GM19372 (cell line): ENCODE results near the gene APOL6.
"Not testable (repeated sequence)": the region's sequence is repeated elsewhere in the genome, so short reads cannot be mapped to it uniquely, and the experiment has no call there.

Experiments
- ATAC-seq: cut with Tn5 transposase; IDR thresholded peaks from one replicate; pipeline ENCODE4 v1.9.1; 2021; ENCODE audit warnings: mild to moderate bottlenecking, low read depth, moderate library complexity; ENCODE audit not compliant: unreplicated experiment

APOL6 gene

DNA sequence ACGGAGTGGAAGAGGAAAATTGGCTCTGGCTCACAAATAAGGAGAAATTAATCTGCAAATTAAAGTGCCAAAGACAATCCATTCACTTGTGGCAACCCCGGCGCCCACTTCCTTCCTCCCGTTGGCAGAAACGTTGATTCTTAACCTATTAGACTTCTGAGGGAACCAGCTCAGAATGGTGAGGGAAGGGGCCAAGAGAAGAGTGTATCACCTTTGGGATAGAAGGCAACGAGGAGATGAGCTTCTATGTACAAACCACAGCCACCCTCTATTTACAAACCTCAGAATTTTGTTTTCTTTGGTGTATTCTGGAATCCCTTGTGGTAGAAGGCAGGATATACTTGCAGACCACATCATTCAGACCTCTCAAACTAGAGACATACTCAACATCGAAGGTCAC, 32.2 kb upstream of the APOL6 start:
- no peak for ATAC-seq

DNA sequence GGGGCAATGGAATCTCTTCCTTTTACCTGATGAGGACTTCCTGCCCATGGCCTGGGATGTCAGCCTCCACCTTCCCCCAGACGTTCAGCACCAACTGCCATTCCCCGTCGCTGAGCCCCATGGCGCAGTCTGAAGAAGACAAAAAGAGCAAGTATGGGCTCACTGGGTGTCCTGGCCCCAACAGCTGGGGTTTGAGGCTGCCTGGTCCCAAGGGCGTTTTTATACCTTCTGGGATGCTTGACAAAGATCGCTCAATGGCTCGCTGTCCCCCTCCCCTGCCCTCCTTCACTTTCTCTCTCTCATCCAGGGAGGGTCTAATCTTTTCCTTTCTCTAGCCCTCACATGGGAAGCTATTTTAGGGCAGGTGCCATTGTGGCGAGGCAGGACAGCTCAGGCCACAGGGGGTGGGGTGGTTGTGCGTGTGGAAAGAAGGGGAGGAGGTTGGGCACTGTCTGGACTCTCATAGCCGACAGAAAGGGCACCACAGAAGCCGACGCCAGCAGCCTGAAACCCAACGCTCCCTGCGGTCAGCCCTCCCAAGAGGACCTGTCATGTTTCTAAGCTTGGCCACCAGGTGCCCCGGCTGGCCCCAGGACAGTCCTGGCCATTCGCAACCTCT, 31.0 kb upstream of the APOL6 start, which contains the start of gene MB:
Gene MB, minus strand, starts transcription at position 193 of the 619 bp plus-strand sequence. Its CDS starts 72 bp downstream, at position 121.
- no peak for ATAC-seq

DNA sequence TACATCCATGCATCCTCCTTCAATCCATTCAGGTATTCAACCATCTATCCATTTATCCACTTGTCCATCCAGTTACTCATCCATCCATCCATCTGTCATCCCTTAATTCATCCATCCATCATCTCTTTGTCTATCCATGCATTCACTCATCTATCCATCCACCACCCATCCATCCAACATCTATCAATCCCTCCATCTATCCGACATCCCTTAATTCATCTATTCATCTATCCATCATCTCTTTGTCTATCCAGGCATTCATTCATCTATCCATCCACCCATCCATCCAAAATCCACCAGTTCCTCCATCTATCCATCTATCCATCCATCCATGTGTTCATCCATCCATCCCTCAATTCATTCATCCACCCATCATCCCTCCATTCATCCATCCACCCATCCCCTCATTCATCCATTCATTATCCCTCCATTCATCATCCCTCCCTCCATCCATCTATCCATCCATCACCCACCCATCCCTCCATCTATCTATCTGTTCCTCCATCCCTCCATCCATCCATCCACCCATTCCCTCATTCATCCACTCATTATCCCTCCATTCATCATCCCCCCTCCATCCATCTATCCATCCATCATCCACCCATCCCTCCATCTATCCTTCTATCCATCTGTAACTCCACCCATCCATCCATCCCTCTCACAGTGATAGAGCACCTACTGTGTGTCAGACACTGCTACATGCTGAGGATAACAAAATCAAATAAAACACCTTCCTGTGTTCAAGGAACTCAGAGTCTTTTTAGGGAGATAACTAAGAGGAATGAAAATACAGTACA, 29.6 kb upstream of the APOL6 start:
- no peak for ATAC-seq

DNA sequence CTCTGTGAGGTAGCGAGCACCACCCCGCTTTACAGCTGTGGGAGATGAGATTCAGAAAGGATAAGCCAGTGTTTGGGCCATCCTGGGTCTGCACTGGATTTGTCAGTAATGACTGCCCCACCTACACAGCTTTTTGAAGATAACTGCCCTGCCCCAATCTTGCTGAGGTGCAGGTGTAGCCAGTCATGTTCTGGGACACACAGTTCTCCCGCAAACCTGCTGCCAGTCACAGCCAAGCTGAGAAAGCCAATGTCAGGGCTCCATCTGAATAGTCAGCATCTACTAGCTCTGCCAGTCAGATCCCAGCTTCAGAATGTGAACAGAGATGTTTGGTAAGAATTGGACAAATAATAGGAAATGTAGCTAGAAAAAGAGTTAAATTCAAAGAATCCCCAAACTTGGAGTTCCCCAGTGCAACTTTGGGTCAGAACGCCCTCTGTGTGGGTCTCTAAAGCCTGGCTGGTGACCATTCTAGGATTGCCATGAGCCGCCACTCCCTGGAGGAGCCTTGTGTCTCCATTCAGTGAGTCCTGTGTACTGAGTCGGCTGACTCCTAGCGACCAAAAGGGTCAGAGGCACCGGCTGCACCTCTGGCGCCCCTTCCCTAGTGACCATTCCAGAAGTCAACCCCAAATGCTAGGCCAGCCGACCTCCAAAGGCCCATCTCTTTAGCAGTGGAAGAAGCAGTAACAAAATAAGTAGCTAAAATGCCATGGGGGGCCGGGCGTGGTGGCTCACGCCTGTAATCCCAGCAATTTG, 28.7 kb upstream of the APOL6 start:
- no peak for ATAC-seq

DNA sequence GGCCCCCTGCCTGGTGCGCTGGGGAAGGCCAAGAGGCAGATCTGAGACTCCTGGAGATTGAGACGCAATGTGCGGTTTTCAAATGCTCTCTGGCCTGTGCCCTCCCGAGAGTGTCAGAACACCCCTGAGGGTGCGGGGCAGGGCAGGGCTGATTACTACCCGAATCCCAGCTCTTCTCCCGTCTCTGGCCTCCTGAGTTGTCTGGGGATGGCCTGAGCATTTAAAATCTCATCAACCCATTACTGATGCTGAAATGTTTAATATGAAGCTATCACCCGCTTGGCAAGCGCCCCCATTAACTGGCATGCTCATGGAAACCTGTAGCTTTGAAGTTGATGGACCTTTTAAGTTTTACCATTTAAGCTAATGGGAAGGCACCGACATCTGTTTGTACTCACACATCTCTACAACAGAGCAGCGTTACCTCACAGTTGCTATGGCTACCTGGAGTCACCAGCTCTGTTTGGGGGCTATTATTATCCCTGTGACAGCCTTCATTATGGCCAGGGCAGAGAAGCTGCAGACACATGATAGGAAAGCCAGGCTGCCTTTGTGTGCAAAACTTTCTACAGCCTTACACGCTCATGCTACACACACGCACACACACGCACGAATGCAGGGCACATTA, 27.5 kb upstream of the APOL6 start:
- no peak for ATAC-seq

DNA sequence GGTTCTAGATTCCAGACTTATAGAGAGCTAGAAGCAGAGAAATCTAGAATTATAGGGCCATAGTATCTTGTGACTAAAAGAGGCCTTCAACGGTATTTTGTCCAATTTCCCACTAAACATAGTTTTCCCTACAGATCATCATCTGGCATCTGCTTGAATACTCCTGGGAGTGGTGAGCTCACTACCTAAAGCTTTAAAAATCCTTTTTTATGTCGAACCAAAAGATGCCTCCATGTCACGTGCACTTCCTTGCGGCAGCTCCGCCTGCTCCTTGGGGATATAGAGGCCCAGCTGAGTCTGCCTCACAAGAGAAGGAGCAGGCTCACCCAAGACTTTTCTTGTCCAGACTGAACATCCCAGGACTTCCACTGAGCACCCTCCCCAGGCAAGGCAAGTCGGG, 26.8 kb upstream of the APOL6 start:
- no peak for ATAC-seq

DNA sequence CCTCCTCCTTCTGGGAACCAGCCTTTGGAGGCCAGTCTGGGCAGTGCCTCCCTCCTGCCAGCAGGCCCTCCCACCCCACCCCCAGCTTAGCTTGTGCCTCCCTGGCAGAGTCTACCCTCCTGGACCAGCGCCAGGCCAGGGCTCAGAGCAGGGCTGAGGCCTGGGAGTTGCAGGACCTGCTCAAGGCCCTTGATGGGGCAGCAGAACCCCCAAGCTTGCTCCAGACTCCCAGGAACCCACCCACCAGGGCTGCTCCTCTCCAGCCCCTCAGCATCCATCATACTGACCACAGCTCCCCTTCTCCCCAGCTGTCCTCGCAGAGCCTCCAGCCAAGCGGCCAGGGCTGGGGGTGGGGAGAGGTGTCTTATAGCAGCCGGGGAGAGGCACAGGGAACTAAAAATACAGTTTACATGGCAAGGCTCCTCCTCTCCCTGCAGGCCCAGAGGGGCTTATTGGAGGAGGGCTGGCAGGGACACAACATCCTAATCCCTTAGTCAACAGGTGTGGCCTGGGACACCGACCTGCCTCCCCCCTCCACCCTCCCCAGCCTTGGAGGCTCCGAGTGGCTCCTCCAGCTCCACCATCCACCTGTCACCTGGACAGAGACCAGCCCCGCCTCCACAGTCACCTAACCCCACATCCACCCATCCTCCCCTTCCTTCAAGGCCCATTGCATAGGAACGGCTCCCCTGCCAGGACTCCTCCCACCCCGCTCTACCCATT, 25.9 kb upstream of the APOL6 start:
- ATAC-seq, result no peak

DNA sequence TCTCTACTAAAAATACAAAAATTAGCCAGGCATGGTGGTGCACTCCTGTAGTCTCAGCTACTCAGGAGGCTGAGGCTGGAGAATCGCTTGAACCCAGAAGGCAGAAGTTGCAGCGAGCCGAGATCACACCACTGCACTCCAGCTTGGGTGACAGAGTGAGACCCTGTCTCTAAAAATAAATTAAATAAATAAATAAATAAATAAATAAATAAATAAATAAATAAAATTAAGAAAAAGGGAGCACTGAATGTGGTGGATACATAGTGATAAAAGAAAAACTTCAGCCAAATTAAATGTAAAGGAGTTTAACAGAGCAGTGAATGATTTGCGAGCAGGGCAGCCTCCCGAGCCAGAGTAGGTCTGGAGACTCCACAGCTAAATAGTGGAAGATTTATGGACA, 24.4 kb upstream of the APOL6 start:
- not testable (repeated sequence) for ATAC-seq

DNA sequence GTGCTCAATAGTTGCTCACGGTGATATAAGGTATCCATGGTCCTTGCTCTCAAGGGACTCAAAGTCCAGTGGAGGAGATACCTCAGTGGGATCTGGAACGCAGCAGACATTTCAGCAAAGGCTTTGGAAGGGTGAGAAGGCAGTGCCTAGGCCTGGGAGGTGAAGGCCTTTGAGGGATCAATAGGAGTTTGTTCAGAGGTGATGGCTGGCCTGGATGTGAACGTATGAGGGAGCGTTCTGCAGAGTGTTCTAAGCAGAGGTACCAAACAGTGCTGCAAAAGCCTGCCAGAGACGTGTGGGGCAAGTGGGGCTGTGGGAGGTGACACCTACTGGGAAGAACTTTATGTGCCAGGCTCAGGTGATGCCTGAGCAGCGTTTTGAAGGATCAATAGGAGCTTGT, 23.7 kb upstream of the APOL6 start:
- no peak for ATAC-seq

DNA sequence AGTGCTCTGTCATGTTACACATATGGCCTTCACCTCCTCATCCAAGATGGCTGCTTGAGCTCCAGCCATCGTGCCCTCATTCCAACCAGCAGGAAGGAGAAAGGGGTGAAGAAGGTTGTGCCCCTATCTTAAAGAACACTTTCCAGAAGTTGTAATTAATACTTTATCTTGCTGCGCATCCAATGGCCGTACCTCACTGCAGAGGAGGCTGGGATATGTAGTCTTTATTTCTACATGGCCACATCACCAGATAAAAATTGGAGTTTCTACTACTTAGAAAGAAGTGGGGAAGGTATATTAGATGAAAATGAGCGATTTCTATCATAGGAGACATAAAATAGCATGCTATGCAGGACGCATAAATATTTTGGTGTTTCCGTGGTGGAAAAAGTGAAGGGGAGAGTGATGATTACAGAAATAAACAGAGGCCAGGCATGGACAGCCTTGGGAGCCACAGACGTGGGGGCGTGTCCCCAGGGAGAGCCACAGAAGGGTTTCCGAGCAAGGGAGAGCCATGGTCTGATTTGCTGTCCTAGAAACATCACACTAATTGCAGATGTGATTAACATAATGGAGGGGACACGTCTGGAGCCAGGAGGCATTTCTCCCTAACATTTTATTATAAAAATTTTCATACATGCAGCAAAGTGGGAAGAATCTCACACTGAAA, 22.3 kb upstream of the APOL6 start:
- ATAC-seq, result no peak

DNA sequence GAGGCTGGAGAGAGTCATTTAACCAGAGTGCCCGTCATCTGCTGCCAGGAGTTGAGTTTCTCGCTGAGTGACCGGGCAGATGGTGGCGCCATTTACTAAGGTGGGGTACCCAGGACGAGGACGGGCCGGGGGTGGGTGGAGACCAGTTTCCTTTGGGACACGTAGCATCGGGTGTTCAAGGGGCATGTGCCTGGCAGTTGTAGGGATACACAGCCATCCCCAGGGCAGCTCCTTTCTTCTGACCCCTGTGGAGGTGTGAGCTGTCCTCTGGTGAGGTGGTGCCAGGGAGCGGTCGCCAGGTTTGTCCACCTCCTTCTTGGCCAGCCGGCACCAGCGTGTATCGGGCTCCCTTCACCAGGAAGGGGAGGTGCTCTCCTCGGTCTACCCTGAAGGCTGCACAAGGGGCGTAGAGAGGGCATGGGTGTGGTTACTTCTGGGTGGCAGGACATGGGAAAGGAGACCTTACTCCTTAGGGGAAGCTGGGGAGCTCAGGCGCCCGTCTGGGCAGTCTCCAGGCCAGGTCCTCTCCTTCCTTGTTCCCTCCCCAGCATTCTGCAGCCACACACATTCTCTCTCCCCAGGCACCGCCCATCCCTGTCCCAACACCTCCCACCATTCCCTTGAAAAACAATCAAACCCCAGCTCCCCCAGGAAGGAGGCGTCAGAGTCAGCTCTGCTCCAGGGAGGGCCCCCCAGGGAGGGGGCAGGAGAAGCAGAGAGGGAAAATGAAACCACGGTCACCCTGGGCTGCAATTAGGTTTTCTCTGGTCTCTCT, 20.8 kb upstream of the APOL6 start:
- ATAC-seq, result no peak

DNA sequence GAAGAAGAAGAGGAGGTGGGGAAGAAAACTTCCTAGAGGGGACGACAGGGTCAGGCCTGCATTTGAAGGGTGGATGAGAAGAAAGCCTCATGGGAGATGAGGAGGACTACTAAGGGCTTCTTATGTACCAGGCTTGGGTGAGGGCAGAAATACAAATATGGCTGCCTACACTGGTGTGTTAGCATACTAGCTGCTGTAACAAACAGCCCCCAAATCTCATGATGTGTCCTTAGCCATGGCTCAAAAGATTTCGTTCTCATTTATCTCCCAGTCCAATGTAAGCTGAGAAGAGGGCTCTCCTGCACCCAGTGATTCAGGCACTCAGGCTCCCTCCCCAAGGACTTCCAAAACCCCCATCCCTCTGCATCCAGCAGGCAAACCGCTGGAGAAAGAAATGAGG, 19.5 kb upstream of the APOL6 start:
- no peak for ATAC-seq

DNA sequence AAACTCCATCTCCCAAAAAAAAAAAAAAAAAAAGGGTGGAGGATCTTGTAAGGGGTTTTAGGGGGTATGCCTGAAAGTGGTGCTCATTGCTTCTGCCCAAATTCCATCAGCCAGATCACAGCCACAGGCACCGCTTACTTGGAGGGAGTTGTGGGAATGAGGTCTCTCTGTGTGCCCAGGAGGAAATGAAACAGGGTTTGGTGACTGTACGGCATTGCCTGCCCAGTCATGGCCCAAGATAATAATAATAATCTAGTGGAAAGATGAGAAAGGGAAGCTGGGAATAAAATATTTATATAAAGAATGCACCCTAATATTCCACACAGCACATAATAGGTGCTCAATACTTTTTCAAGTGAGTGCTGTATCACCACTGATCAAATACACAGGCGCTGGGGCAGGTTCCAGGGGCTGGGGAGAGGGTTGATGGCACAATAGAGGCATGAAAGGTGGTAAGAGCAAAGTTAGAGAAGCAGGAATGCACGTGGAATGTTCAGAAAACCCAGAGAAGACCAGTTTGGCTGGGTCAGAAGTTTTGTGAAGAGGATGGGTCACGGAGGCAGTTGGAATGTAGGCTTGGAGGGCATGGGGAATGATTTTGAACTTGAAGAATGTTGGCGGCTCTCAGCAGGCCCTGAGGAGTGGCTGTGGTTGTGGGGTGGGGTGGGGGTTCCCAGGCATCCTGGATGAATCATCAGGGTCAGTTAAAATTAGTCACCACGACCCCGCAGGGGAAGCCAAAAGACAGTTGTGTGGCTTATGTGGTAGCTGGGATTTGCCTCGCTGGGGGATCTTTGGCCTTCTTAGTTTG, 18.6 kb upstream of the APOL6 start:
- no peak for ATAC-seq

DNA sequence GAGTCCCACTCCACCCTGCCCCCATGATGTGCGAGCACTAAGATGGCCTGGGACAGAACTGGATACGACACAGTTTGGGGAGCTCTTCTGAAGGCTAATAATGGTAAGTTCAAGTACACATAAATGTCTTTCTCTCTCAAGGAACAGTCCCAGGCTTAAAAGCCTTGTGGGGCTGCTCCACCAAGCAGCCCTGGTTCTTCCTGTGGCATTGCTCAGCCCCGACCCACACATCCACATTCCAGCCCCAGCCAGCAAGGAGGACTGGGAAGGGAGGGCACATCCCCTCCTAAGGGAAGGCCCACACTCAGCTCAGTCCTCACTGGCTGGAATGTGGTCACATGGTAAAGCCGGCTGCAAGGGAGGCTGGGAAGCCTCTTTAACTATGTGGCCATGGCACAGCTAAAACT, 17.9 kb upstream of the APOL6 start:
- ATAC-seq, result no peak

DNA sequence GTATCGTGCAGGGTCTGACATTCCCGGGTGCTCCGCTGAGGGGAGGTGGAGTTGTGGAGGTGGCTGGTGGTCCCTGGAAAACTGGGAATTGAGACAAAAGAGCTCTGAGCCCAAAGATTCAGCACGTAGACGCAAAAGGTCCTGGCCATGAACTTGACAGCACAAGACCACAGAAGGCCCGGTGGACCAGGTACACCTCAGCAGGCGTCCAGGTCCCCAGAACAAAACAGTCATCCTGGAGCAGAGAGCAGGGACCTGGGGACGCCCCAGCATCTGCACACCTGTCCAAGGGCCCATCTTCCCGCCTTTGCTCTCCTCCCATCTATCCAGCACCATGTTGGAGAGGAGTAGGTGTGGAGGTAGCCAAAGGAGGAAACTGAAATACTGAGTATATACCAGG, 17.4 kb upstream of the APOL6 start:
- no peak for ATAC-seq

DNA sequence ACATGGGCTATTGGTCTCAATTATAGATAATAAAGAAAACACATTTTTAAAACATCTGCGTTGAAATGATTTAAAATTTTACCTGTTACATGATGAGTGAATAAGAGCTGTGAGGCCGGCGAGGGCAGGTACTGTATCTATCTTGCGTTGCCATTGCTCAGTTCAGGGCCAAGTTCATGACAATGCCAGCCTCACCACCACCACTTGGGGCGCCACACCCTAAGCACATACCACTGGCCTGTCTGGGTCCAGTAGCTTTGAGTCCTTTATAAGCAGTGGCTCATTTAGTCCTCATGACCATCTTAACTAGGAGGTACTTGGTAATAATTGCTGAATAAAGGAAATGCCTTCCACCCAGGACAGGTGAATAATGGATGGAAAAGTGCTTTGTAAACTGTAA, 16.6 kb upstream of the APOL6 start:
- ATAC-seq, result no peak

DNA sequence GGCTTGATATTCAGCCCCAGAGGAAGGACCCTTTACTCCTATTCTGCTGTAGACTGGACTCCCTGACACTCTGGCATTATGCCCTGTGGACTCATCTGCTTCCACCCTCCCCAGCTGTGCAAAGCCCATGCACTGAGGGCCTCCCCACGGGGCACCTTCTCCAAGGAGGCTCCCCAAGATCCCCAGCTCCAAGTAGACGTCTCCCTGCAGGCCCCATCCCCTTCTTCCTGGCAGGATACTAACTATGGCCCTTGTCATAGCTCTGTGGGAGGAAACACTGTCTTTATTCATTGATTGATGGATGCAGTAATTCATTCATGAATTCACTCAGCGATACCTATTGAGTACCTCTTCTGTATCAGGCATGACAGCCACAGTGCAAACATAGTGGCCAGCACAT, 15.3 kb upstream of the APOL6 start:
- no peak for ATAC-seq

DNA sequence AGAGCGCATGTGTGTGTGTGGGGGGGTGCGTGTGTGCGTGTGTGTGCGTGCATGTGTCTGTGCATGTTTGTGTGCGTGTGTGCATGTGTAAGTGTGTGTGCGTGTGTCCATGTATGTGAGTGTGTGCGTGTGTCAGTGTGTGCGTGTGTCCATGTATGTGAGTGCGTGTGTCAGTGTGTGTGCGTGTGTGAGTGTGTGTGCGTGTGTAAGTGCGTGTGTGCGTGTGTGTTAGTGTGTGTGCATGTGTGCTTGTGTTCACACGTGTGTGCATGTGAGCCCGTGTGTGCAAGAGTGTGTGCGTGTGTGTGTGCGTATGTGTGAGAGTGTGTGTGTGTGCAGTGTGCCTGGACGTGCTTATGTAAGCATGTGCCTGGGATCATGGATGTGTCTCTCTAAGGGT, 14.7 kb upstream of the APOL6 start:
- no peak for ATAC-seq
